Endothelial cell of umbilical vein (primary cell): ENCODE measurements around the gene POLR3B.

Experiments
- MAX ChIP-seq: IDR thresholded peaks from 2 replicates; pipeline ENCODE4 v1.6.1; 2011; ENCODE audit not compliant: insufficient read depth, insufficient read length
- POLR2AphosphoS5 ChIP-seq: IDR thresholded peaks from 2 replicates; pipeline ENCODE4 v1.6.1; 2012; ENCODE audit warnings: low read depth, mild to moderate bottlenecking, control low read depth, low read length, moderate library complexity; ENCODE audit not compliant: insufficient read depth
- TF ChIP-seq, protein P1 (sequence below), 2 donors: IDR thresholded peaks; 1 replicate in 1 of 2; 2 replicates in 1 of 2; pipeline ENCODE4 v1.5.1; 2011; ENCODE audit warnings: low read length in 2 of 2, mild to moderate bottlenecking in 2 of 2, moderate library complexity in 2 of 2, control low read depth in 1 of 2, inconsistent platforms in 1 of 2, low read depth in 1 of 2; ENCODE audit not compliant: insufficient read depth in 1 of 2; ENCODE audit errors: extremely low read depth in 1 of 2

- TF ChIP-seq, protein P1, sequence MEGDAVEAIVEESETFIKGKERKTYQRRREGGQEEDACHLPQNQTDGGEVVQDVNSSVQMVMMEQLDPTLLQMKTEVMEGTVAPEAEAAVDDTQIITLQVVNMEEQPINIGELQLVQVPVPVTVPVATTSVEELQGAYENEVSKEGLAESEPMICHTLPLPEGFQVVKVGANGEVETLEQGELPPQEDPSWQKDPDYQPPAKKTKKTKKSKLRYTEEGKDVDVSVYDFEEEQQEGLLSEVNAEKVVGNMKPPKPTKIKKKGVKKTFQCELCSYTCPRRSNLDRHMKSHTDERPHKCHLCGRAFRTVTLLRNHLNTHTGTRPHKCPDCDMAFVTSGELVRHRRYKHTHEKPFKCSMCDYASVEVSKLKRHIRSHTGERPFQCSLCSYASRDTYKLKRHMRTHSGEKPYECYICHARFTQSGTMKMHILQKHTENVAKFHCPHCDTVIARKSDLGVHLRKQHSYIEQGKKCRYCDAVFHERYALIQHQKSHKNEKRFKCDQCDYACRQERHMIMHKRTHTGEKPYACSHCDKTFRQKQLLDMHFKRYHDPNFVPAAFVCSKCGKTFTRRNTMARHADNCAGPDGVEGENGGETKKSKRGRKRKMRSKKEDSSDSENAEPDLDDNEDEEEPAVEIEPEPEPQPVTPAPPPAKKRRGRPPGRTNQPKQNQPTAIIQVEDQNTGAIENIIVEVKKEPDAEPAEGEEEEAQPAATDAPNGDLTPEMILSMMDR (IDR thresholded peaks at IDR 0.05; ENCODE audit: extremely low read depth in 1 of 2, insufficient read depth in 1 of 2, low read depth in 1 of 2, low read length in 2 of 2) = no peak
- TF ChIP-seq MAX (no peak), POLR2AphosphoS5 (no peak)
Observed at GRCh38 chr12:106321139-106321850, 36.3 kb upstream of the POLR3B start.
